HG03139 (cell line): Measurements from ENCODE around the gene DEFB132.

Source experiments
- ATAC-seq: cut with Tn5 transposase; IDR thresholded peaks from one replicate; pipeline ENCODE4 v1.9.1; 2021; ENCODE audit not compliant: unreplicated experiment

DEFB132 gene

GRCh38 chr20:259981-260380 is 2.5 kb downstream of the DEFB132 start:
- no peak for ATAC-seq

GRCh38 chr20:263701-264100 is 6.2 kb downstream of the DEFB132 start:
- ATAC-seq = no peak

GRCh38 chr20:266596-267562 is 9.4 kb downstream of the DEFB132 start:
- ATAC-seq = peak; percentile 84

GRCh38 chr20:270517-270916 is 13.0 kb downstream of the DEFB132 start:
- no peak for ATAC-seq

- ATAC-seq = no peak
Observed at GRCh38 chr20:271069-271468, 13.5 kb downstream of the DEFB132 start.

- ATAC-seq = no peak
Observed at GRCh38 chr20:271528-271927, 14.0 kb downstream of the DEFB132 start.

GRCh38 chr20:272718-273117 is 15.2 kb downstream of the DEFB132 start:
- no peak for ATAC-seq

- no peak for ATAC-seq
Observed at GRCh38 chr20:273884-274283, 16.4 kb downstream of the DEFB132 start.

GRCh38 chr20:275791-276190 is 18.3 kb downstream of the DEFB132 start:
- no peak for ATAC-seq

- ATAC-seq = no peak
Observed at GRCh38 chr20:276620-277495, 19.3 kb downstream of the DEFB132 start.

- no peak for ATAC-seq
Observed at GRCh38 chr20:277496-277781, 19.9 kb downstream of the DEFB132 start.

GRCh38 chr20:278181-278580 is 20.7 kb downstream of the DEFB132 start:
- ATAC-seq = no peak

- no peak for ATAC-seq
Observed at GRCh38 chr20:278607-279571, 21.4 kb downstream of the DEFB132 start.

GRCh38 chr20:284172-284571 is 26.6 kb downstream of the DEFB132 start:
- ATAC-seq = no peak

GRCh38 chr20:286508-286907 is 29.0 kb downstream of the DEFB132 start:
- no peak for ATAC-seq

- ATAC-seq = no peak
Observed at GRCh38 chr20:288956-289692, 31.6 kb downstream of the DEFB132 start.

GRCh38 chr20:289693-290083 is 32.2 kb downstream of the DEFB132 start:
- no peak for ATAC-seq

- peak; percentile 79 for ATAC-seq
Observed at GRCh38 chr20:290084-290831, 32.7 kb downstream of the DEFB132 start, which contains the start of gene C20orf96. TSS of gene C20orf96 (minus strand) at chr20:290750. CDS start at chr20:290610, 140 bp downstream.

- no peak for ATAC-seq
Observed at GRCh38 chr20:294602-295001, 37.1 kb downstream of the DEFB132 start.
